MM.1S (cell line): ENCODE measurements around the gene ZBTB17.

ENCODE experiments used
- DNase-seq: peaks from one replicate; pipeline ENCODE4 v3.0.0-alpha.2; 2015
- H2AFZ ChIP-seq: fragments of 300-600 bp; sonication (generic); 2 replicates; pipeline ENCODE4 v1.6.0; 2016; ENCODE audit warnings: antibody characterized with exemption, low read length
- H3F3A ChIP-seq: fragments of 300-600 bp; sonication (generic); 2 replicates; pipeline ENCODE4 v1.6.1; 2016; ENCODE audit warnings: mild to moderate bottlenecking, antibody characterized with exemption, low read length, moderate library complexity, mixed read lengths; ENCODE audit not compliant: insufficient read depth
- H3K27ac ChIP-seq: fragments of 300-600 bp; sonication (generic); 2 replicates; pipeline ENCODE4 v1.5.1; 2016; ENCODE audit warnings: mild to moderate bottlenecking, low read length
- H3K27me3 ChIP-seq: fragments of 300-600 bp; sonication (generic); replicated peaks from 2 replicates; pipeline ENCODE4 v1.6.0; 2016; ENCODE audit warnings: low read length; ENCODE audit not compliant: insufficient read depth
- H3K36me3 ChIP-seq: fragments of 300-600 bp; sonication (generic); replicated peaks from 2 replicates; pipeline ENCODE4 v1.6.1; 2016; ENCODE audit warnings: mild to moderate bottlenecking, low read length, mixed read lengths; ENCODE audit not compliant: insufficient read depth
- H3K4me1 ChIP-seq: fragments of 300-600 bp; sonication (generic); 2 replicates; pipeline ENCODE4 v1.6.1; 2016; ENCODE audit warnings: low read length, mixed read lengths
- H3K4me2 ChIP-seq: fragments of 300-600 bp; sonication (generic); 2 replicates; pipeline ENCODE4 v1.6.0; 2016; ENCODE audit warnings: low read depth, low read length
- H3K4me3 ChIP-seq: fragments of 300-600 bp; sonication (generic); 2 replicates; pipeline ENCODE4 v1.5.1; 2016; ENCODE audit warnings: low read length, mixed read lengths
- H3K79me2 ChIP-seq: fragments of 300-600 bp; sonication (generic); 2 replicates; pipeline ENCODE4 v1.6.1; 2016; ENCODE audit warnings: mixed run types, low read length, mixed read lengths
- H3K9ac ChIP-seq: fragments of 300-600 bp; sonication (generic); 2 replicates; pipeline ENCODE4 v1.6.1; 2016; ENCODE audit warnings: low read length, mixed read lengths
- H3K9me2 ChIP-seq: fragments of 300-600 bp; sonication (generic); replicated peaks from 2 replicates; pipeline ENCODE4 v1.6.1; 2016; ENCODE audit warnings: mild to moderate bottlenecking, low read length, mixed read lengths; ENCODE audit not compliant: insufficient read depth
- H3K9me3 ChIP-seq: fragments of 300-600 bp; sonication (generic); replicated peaks from 2 replicates; pipeline ENCODE4 v1.6.1; 2016; ENCODE audit warnings: mild to moderate bottlenecking, low read length, mixed read lengths; ENCODE audit not compliant: insufficient read depth
- H4K20me1 ChIP-seq: fragments of 300-600 bp; sonication (generic); 2 replicates; pipeline ENCODE4 v1.6.1; 2016; ENCODE audit warnings: mild to moderate bottlenecking, low read length, moderate library complexity, mixed read lengths; ENCODE audit not compliant: insufficient read depth
- CTCF ChIP-seq: fragments of 300-600 bp; sonication (generic); IDR thresholded peaks from 2 replicates; pipeline ENCODE4 v1.5.1; 2016; ENCODE audit warnings: antibody characterized with exemption, low read length, mixed read lengths
- EZH2 ChIP-seq: fragments of 300-600 bp; sonication (generic); optimal IDR thresholded peaks from 2 replicates; pipeline ENCODE3; 2017; ENCODE audit warnings: low read depth, mild to moderate bottlenecking, antibody characterized with exemption, low read length, mixed read lengths
- EZH2phosphoT487 ChIP-seq: fragments of 300-600 bp; sonication (generic); IDR thresholded peaks from 2 replicates; pipeline ENCODE4 v1.6.1; 2018; ENCODE audit warnings: antibody characterized with exemption, low read length

ZBTB17 gene

GRCh38 chr1:15908597-15908996 is 67.3 kb downstream of the ZBTB17 start:
- DNase-seq: no peak
- H3K4me3 ChIP-seq: no peak overlapping the region
- TF ChIP-seq CTCF (no peak), EZH2phosphoT487 (no peak), EZH2 (no peak)
- H3K4me2 ChIP-seq: no peak overlapping the region
- H3K36me3 ChIP-seq: peaks cover 4% of the 10 kb centered on the region
- no peaks in the 10 kb centered on the region for H3K9me3 ChIP-seq
- peaks cover 92% of the 10 kb centered on the region for H3K79me2 ChIP-seq
- no peaks in the 10 kb centered on the region for H3K9me2 ChIP-seq
- no peak overlapping the region for H3K9ac ChIP-seq
- no peak overlapping the region for H3K27ac ChIP-seq
- no peaks in the 10 kb centered on the region for H3K27me3 ChIP-seq
- H3F3A ChIP-seq: peaks cover 2% of the 10 kb centered on the region; the same call in 1 of the 2 replicates
- H2AFZ ChIP-seq: no peak overlapping the region
- peaks cover 3% of the 10 kb centered on the region; the same call in 1 of the 2 replicates for H4K20me1 ChIP-seq
- no peaks in the 10 kb centered on the region for H3K4me1 ChIP-seq

- Histone ChIP-seq H3K4me2 (no peak overlapping the region), H4K20me1 (peaks cover 24% of the 10 kb centered on the region), H3F3A (peaks cover 6% of the 10 kb centered on the region; the same call in 1 of the 2 replicates), H3K79me2 (peaks cover 97% of the 10 kb centered on the region), H3K9ac (no peak overlapping the region), H3K9me3 (no peaks in the 10 kb centered on the region), H3K36me3 (no peaks in the 10 kb centered on the region), H3K4me1 (no peaks in the 10 kb centered on the region), H3K4me3 (no peak overlapping the region), H3K27me3 (no peaks in the 10 kb centered on the region), H3K9me2 (no peaks in the 10 kb centered on the region), H3K27ac (no peak overlapping the region), H2AFZ (no peak overlapping the region)
- TF ChIP-seq CTCF (no peak), EZH2phosphoT487 (no peak), EZH2 (no peak)
- DNase-seq: no peak
Observed at GRCh38 chr1:15902882-15903281, 73.0 kb downstream of the ZBTB17 start.

GRCh38 chr1:15900662-15901279 is 75.1 kb downstream of the ZBTB17 start:
- DNase-seq: no peak
- no peak overlapping the region for H2AFZ ChIP-seq
- no peak overlapping the region for H3K4me3 ChIP-seq
- no peaks in the 10 kb centered on the region for H3K36me3 ChIP-seq
- H3K4me2 ChIP-seq: no peak overlapping the region
- no peak overlapping the region for H3K9ac ChIP-seq
- no peak overlapping the region for H3K27ac ChIP-seq
- no peaks in the 10 kb centered on the region for H3K9me2 ChIP-seq
- H3K27me3 ChIP-seq: no peaks in the 10 kb centered on the region
- TF ChIP-seq CTCF (no peak), EZH2phosphoT487 (no peak), EZH2 (no peak)
- no peaks in the 10 kb centered on the region for H3K9me3 ChIP-seq
- peaks cover 97% of the 10 kb centered on the region for H3K79me2 ChIP-seq
- peaks cover 6% of the 10 kb centered on the region; the same call in 1 of the 2 replicates for H3F3A ChIP-seq
- H4K20me1 ChIP-seq: peaks cover 27% of the 10 kb centered on the region
- H3K4me1 ChIP-seq: no peaks in the 10 kb centered on the region
